Ascending aorta (tissue), 2 donors: ENCODE results near the gene IGFL1. TPM values are rescaled to one million over a fixed set of nuclear protein-coding genes. Genes with fewer than 3 reads are reported as not detected.
"Not testable (repeated sequence)": the region's sequence is repeated elsewhere in the genome, so short reads cannot be mapped to it uniquely, and the experiment has no call there.

Experiments used
- DNase-seq, 2 donors: peaks; one replicate each; pipeline ENCODE4 v3.0.0-alpha.2; 2019; ENCODE audit warnings: low spot score in 2 of 2
- H3K27ac ChIP-seq, 2 donors: fragments of 200-600 bp; sonication (generic); one replicate each; pipeline ENCODE4 v1.5.1; 2016 to 2017; ENCODE audit warnings: mild to moderate bottlenecking in 1 of 2
- H3K27me3 ChIP-seq: fragments of 200-600 bp; sonication (generic); one replicate; pipeline ENCODE4 v1.5.1; 2017
- H3K36me3 ChIP-seq, 2 donors: fragments of 200-600 bp; sonication (generic); one replicate each; pipeline ENCODE4 v1.5.1; 2016
- H3K4me1 ChIP-seq, 2 donors: fragments of 200-600 bp; sonication (generic); one replicate each; pipeline ENCODE4 v1.5.1; 2016 to 2017; ENCODE audit warnings: mild to moderate bottlenecking in 1 of 2
- H3K4me3 ChIP-seq, 2 donors: fragments of 200-600 bp; sonication (generic); one replicate each; pipeline ENCODE4 v1.5.1; 2016 to 2017; ENCODE audit warnings: mild to moderate bottlenecking in 1 of 2
- H3K9me3 ChIP-seq, 2 donors: fragments of 200-600 bp; sonication (generic); one replicate each; pipeline ENCODE4 v1.5.1; 2016
- intact Hi-C: fragments of 100-400 bp; cut with DNase I; formaldehyde crosslinking; loops from one replicate; pipeline ENCODE4 v1.15.1; 2023
- total RNA-seq: library from RNA; depleted of rRNA; stranded (reverse); fragments of >200 nt; gene quantifications from one replicate; pipeline ENCODE4 v1.1.0, GENCODE V29; 2016
- TF ChIP-seq, protein P1 (sequence below), 3 experiments: fragments of 200-600 bp in 2 of 3; fragments of 450-650 bp in 1 of 3; sonication (generic) in 2 of 3; IDR thresholded peaks; one replicate each; pipeline ENCODE4 v1.5.1; 2016 to 2019; ENCODE audit warnings: antibody characterized with exemption in 3 of 3, mild to moderate bottlenecking in 1 of 3, moderate library complexity in 1 of 3

The IGFL1 gene
- total RNA-seq, 1 donor from 2014 or later = not detected

- intact Hi-C loops = no loop called here
- Histone ChIP-seq H3K27me3 (no peaks in the 10 kb centered on the region), H3K4me3 (no peak overlapping the region), H3K9me3 (no peaks in the 10 kb centered on the region), H3K36me3 (no peaks in the 10 kb centered on the region), H3K27ac (no peak overlapping the region), H3K4me1 (peaks cover 0 to 11% of the 10 kb centered on the region in 2 donors)
- TF ChIP-seq, protein P1, sequence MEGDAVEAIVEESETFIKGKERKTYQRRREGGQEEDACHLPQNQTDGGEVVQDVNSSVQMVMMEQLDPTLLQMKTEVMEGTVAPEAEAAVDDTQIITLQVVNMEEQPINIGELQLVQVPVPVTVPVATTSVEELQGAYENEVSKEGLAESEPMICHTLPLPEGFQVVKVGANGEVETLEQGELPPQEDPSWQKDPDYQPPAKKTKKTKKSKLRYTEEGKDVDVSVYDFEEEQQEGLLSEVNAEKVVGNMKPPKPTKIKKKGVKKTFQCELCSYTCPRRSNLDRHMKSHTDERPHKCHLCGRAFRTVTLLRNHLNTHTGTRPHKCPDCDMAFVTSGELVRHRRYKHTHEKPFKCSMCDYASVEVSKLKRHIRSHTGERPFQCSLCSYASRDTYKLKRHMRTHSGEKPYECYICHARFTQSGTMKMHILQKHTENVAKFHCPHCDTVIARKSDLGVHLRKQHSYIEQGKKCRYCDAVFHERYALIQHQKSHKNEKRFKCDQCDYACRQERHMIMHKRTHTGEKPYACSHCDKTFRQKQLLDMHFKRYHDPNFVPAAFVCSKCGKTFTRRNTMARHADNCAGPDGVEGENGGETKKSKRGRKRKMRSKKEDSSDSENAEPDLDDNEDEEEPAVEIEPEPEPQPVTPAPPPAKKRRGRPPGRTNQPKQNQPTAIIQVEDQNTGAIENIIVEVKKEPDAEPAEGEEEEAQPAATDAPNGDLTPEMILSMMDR (IDR thresholded peaks at IDR 0.05) = no peak
- no peak for DNase-seq
Measured at GRCh38 chr19:46211201-46211881, 18.2 kb upstream of the IGFL1 start.

- H3K4me3 ChIP-seq, DNase-seq, H3K27me3 ChIP-seq, H3K27ac ChIP-seq, H3K9me3 ChIP-seq, H3K36me3 ChIP-seq, intact Hi-C loops: not testable (repeated sequence)
- H3K4me1 ChIP-seq = peaks cover 0 to 11% of the 10 kb centered on the region in 2 donors
Measured at GRCh38 chr19:46212592-46212991, 16.9 kb upstream of the IGFL1 start.

DNA sequence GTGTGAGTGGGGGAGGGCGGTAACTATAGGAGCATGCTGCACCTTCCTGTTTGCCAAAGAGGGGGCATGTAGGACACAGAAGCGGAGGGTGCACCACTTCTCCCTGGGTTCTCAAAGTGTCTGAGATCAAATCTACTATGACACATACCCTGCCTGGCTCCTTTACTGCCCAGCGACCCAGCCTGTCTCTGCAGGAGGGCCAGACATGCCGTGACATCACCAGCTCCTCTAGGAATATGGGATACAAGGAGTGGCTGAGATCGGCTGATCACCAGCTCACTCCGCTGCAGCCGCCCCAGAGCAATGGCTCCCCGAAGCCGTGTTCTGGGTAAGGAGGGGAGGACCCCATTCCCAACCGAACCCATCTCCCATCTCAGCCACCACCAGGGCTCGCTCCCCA is 16.4 kb upstream of the IGFL1 start:
- H3K27ac ChIP-seq = no peak overlapping the region
- no peak overlapping the region for H3K4me3 ChIP-seq
- H3K9me3 ChIP-seq = no peaks in the 10 kb centered on the region
- H3K27me3 ChIP-seq = no peaks in the 10 kb centered on the region
- intact Hi-C loops = no loop called here
- TF ChIP-seq, protein P1 (IDR thresholded peaks at IDR 0.05) = no peak
- DNase-seq = no peak
- H3K36me3 ChIP-seq = no peaks in the 10 kb centered on the region
- H3K4me1 ChIP-seq = peaks cover 0 to 11% of the 10 kb centered on the region in 2 donors

- DNase-seq = no peak
- intact Hi-C loops = no loop called here
- Histone ChIP-seq H3K4me1 (peaks cover 0 to 11% of the 10 kb centered on the region in 2 donors), H3K9me3 (no peaks in the 10 kb centered on the region), H3K27ac (no peak overlapping the region), H3K4me3 (no peak overlapping the region), H3K36me3 (no peaks in the 10 kb centered on the region), H3K27me3 (no peaks in the 10 kb centered on the region)
- TF ChIP-seq, protein P1 (IDR thresholded peaks at IDR 0.05) = no peak
Measured at GRCh38 chr19:46213806-46214205, 15.7 kb upstream of the IGFL1 start.

DNA sequence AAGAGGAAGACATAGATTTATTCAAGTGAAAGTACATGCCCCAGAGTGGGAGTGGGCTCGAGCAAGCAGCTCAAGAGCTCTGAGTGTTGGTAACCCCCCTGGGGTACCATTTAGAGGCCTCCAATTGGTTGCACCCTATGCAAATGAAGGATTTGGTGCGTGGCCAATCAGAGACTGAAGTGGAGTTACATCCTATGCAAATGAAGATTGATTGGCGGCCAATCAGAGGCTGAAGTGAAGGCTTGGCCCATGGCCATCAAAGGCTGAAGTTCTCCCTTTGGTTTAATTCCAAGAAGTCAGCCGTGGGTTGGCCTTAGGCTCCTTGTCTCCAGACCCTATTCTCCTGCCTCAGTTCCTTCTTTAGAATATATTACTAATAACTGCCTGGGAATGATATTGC is 12.9 kb upstream of the IGFL1 start:
- Histone ChIP-seq H3K4me1 (peaks cover 0 to 3% of the 10 kb centered on the region in 2 donors), H3K27me3 (no peaks in the 10 kb centered on the region), H3K36me3 (no peaks in the 10 kb centered on the region), H3K4me3 (no peak overlapping the region), H3K9me3 (no peaks in the 10 kb centered on the region), H3K27ac (no peak overlapping the region)
- DNase-seq = no peak
- intact Hi-C loops = no loop called here
- TF ChIP-seq, protein P1 (IDR thresholded peaks at IDR 0.05) = no peak

DNA sequence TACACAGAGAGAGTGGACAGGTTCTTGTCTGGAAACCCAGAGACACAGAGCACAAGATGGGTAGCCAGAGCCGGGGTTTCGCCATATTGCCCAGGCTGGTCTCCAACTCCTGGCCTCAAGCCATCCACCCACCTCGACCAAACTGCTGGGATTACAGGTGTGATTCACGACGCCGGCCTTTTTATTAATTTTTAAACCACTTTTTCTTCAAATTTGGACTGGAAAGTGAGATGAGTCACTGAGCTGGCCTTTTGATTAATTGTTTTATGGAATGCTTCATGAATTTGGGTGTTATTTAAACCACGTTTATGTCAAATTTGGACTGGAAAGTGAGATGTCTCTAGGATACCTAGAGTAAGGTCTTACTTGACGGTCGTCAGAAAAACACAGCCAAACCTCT is 12.1 kb upstream of the IGFL1 start:
- intact Hi-C loops = no loop called here
- Histone ChIP-seq H3K9me3 (no peaks in the 10 kb centered on the region), H3K27me3 (no peaks in the 10 kb centered on the region), H3K27ac (no peak overlapping the region), H3K36me3 (no peaks in the 10 kb centered on the region), H3K4me1 (peaks cover 0 to 9% of the 10 kb centered on the region in 2 donors), H3K4me3 (no peak overlapping the region)
- DNase-seq = no peak
- TF ChIP-seq, protein P1 (IDR thresholded peaks at IDR 0.05) = no peak
